GM19372 (cell line): ENCODE data around the gene NFATC2.

Experiments used
- ATAC-seq: cut with Tn5 transposase; IDR thresholded peaks from one replicate; pipeline ENCODE4 v1.9.1; 2021; ENCODE audit warnings: mild to moderate bottlenecking, low read depth, moderate library complexity; ENCODE audit not compliant: unreplicated experiment

The NFATC2 gene

GRCh38 chr20:51542571-51543421 is at the start of gene NFATC2:
TSS of gene NFATC2 (minus strand) at chr20:51542719. CDS start at chr20:51542499, 220 bp downstream.
- ATAC-seq, result peak; percentile 41

DNA sequence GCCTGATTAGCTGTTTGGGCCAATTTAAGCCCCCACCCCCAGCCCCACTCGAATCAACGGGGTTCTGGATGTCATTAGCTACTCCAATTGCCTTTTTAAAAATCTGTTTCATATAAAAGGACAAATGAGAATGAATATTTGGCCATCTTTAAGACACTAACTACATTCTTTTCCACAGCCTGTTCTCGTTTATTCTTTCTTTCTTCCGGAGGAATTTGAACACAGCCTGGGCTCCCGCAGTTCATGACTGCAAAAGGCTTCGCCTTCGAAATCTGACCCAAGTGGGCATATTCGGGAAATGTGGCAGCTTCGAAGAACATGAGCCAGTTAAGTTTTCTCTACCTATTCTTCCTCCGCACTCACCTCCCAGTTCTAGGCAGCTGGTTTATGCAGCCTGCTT is 49.4 kb upstream of the NFATC2 start:
- no peak for ATAC-seq

DNA sequence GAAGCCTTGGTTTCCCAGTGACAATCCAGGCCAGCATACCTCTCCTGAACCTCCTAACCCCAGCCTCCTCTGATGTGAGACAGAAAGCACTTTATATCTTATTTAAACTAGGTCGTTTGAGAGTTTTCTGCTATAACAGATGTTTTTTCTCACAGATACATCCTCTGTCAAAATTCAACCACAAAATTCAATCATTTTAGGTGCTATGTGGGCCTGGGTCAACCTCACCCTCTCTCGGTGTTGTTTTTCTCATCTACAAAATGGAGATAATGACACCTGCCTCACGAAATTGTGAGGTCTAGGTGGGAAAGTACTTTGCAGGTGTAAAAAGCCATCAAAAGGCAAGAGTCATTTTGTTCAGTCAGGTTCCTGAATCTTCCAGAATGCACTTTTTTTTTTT is 46.2 kb upstream of the NFATC2 start:
- ATAC-seq, result no peak

GRCh38 chr20:51587145-51587544 is 44.6 kb upstream of the NFATC2 start:
- no peak for ATAC-seq

DNA sequence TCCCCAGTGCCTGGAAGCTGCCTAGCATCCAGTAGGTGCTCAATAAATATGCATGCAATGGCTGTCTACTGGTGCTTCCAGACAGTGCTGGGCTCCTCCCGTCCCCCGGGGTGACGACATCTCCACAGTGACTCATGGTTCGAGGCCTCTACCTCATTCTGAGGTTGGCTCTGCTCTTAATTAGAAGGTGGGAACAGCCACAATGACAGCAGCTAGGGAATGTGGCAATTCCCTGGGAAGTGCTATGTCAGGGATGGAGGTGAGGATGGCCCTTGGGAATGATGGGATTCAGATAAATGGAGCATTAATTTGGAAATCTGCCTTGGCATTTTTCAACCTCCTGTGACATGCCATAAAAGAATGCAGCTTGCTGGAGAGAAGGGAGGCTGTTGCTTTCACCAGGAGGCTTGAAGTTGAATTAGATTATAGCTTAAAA is 43.5 kb upstream of the NFATC2 start:
- ATAC-seq, result no peak

- no peak for ATAC-seq
These were observed 42.6 kb upstream of the NFATC2 start for GRCh38 chr20:51585148-51585547.

DNA sequence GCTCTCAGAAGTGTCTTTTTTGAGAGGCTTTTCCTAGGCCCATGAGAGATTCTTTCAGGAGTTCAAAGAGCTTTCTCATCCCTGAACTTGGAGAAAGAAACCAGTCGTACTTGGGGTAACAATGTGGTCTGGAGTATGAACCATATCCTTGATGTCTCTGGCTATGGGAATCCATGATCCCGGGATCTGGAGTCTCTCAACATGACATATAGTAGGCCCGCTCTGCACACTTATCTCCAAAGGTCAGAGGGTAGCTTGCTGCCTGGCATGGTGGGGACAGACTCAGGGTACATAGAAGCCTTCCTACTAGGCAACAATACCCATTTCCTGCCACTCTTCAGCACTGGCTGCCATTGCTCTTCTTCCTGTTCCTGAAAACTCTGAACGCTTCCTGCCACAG is 42.2 kb upstream of the NFATC2 start:
- no peak for ATAC-seq

DNA sequence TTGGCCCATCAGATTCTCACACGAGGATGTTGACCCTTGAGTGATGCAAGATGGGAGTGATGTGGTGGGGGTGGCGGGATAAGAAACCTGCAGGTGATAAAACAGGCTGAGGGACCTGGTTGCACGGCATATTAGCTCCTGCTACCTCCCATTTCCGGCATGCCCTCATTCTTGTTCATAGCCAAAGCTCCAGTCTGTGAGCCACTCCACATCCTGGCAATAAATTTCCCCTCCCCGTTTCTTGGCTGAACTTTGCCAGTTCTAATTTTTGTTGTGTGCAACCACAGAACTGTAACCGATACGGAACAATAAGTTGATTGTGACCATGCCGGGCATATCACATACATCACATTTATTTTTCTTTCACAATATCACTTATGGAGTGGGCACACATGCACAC is 41.6 kb upstream of the NFATC2 start:
- ATAC-seq, result no peak

GRCh38 chr20:51583499-51583898 is 41.0 kb upstream of the NFATC2 start:
- no peak for ATAC-seq

DNA sequence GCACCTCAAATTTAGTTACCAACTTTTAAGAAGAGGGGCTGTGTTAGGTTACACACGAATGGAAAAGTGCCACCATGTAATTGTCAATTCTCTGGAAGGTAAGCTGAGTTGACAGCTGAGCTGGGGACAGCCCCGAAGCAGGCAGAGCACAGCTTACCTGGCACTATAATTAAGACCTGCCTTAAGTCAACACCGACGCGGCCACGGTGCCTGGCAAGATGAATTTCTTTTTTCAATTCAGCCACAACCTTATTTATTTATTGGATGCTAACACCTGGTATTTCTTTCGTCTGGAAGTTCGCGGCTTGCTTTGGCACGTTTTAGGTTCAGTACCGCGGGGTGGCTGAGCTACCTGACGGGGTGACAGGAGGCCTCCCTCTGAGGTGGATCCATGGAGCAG is 40.6 kb upstream of the NFATC2 start:
- no peak for ATAC-seq

DNA sequence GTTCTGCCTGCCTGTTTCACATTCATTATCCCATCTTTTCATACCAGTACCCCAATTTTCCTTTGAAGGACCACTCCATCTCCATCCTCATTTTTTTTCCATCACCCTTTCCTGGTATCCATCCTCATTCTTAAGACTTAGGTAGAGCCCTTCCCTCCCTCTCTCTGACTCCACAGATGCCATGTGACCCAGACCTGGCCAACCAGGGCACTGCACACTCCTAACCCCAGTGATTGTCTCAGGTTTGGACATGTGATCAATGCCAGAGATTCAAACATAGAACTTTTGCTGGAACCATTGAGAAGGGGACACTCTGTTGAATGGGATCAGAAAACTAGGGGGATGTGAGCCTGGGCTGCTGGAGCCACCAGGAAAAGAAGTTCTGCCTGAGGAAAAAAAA is 39.1 kb upstream of the NFATC2 start:
- ATAC-seq, result no peak

- ATAC-seq, result no peak
These were observed 36.6 kb upstream of the NFATC2 start for GRCh38 chr20:51579137-51579536.

GRCh38 chr20:51578145-51578459 is 35.6 kb upstream of the NFATC2 start:
- no peak for ATAC-seq

DNA sequence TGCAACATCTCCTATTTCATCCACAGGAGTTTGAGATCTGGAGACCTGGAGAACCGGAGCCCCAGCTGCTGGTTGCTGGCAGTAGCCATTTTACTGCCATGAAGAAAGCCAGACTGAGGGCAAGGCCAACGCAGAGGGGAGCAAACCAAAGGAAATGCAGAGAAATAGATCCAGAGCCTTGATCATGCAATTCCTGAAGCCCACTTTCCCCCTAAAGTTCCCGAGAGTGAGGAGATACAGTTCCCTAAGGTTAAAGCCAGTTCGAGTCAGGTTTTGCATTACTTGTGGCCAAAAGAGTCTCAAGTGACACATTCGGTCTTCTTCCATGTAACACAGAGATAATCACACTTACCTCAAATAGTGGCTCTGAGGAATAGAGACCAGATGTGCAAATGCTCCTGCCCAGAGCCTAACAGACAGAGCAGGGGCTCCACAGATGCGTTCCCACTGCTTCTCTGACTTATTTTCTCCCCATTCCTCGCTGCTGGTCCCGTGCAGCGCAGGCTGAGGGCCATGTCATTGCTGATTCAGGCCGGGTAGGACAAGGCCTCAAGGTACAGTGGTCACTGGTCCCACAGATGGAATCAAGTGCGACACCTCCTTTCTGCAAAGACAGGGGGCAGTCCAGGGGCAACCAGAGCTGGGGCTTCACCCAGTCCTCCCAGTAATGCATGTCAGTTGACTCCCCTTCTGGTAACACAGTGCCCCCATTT is 35.1 kb upstream of the NFATC2 start:
- ATAC-seq, result no peak

DNA sequence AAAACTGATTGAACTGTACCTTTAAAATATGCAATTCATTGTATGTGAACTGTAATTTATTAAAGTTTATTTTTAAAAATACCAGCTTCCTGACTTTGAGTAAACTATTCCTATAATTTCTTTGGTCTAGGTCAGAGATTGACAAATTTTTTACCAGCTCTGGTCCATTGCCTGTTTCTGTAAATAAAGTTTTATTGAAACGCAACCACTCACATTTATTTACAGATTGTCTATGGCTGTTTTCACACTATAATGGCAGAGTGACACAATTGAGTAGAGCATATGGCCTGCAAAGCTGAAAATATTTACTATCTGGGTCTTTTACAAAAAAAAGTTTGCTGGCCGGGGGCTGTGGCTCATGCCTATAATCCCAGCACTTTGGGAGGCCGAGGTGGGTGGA is 33.0 kb upstream of the NFATC2 start:
- no peak for ATAC-seq

- ATAC-seq, result no peak
These were observed 31.9 kb upstream of the NFATC2 start for GRCh38 chr20:51574248-51575033.

DNA sequence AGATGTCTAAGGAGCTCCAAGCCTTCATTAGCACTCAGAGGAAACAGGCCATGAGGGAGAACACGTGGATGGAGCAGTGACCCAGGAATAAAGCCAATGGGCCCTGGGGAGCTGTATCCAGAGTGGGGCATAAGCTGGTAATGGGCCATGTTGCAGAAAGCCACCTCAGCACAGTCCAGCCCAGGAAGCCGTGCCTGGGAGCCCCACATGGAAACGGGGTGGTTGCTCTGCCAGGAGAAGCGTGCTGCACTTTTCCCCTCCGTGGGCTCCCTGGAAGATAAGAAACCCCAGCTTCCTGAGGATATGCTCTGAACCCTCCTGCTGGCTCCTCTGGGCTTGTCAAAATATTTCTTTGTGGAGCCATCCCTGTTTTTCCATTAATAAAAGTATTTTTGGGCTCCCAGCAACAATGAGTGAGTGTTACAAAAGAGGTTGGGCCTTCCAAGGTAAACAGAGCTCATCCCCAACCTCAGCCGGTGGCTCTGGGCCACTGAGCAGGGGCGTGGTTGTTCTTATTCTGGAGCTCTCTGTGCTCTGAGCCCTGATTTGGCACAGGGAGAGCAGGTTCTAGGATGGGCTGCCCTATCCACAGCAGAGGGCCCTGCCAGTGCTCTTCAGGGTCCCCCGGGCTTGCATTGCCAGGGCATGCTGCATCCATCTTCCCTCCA is 31.2 kb upstream of the NFATC2 start:
- no peak for ATAC-seq

GRCh38 chr20:51571460-51571794 is 28.9 kb upstream of the NFATC2 start:
- no peak for ATAC-seq

DNA sequence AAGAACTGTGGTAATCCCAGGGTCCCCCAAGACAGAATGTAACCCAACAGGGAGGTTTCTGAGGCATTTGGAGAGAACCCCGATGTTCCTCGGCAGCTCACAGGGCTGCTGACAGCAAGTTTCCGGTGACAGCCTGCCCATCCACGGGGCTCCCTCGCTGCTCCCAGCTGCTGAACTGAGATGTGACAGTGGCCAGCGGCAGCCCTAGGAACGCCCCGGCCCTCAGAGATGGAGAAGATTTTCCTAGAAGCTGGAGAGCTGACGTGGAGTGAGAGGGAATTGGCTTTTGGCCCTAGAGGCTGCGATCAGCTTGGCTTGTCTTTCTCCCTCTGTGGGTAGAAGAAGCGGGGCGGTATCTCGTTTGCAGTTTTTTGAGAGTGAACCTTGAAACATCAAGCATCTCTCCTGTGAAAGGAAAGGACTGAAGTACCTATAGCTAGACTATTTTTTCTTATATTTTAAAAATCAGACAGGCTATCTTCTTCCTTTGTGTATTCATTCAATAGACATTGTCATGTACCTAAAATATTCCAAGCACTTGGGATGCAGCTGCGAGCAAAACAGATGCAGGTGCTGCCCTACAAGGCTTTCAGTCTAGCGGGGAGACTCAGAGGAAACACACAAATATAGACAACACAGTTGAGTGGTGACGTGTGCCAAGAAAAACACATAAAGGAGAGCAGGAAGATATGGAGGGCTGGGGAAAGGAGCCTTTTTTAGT is 28.4 kb upstream of the NFATC2 start:
- ATAC-seq, result no peak
